DOHH2 (cell line): ENCODE measurements around the gene ILK.

Experiments
- H3F3A ChIP-seq: fragments of 200-600 bp; sonication (generic), shearing (Covaris generic); 2 replicates; pipeline ENCODE4 v1.6.0; 2016; ENCODE audit warnings: antibody characterized with exemption, mild to moderate bottlenecking; ENCODE audit not compliant: control insufficient read depth, insufficient read depth
- H3K27ac ChIP-seq: fragments of 200-600 bp; sonication (generic); 2 replicates; pipeline ENCODE4 v1.5.1; 2014; ENCODE audit warnings: low read depth, mild to moderate bottlenecking, low read length, moderate library complexity
- H3K27me3 ChIP-seq: fragments of 200-600 bp; sonication (generic); 2 replicates; pipeline ENCODE4 v1.6.1; 2014; ENCODE audit warnings: mild to moderate bottlenecking, low read length, mixed read lengths; ENCODE audit not compliant: control insufficient read depth
- H3K36me3 ChIP-seq: fragments of 200-600 bp; sonication (generic); 2 replicates; pipeline ENCODE4 v1.6.1; 2014; ENCODE audit warnings: mild to moderate bottlenecking, low read length, moderate library complexity, mixed read lengths; ENCODE audit not compliant: control insufficient read depth
- H3K4me1 ChIP-seq: fragments of 200-600 bp; sonication (generic); 2 replicates; pipeline ENCODE4 v1.6.1; 2014; ENCODE audit warnings: mild to moderate bottlenecking, low read length, mixed read lengths; ENCODE audit not compliant: control insufficient read depth
- H3K4me2 ChIP-seq: fragments of 200-600 bp; sonication (generic); 2 replicates; pipeline ENCODE4 v1.6.0; 2014; ENCODE audit warnings: mild to moderate bottlenecking, low read length, moderate library complexity
- H3K4me3 ChIP-seq: fragments of 200-600 bp; sonication (generic); 2 replicates; pipeline ENCODE4 v1.5.1; 2014; ENCODE audit warnings: mild to moderate bottlenecking, low read length, mixed read lengths
- H3K79me2 ChIP-seq: fragments of 200-600 bp; sonication (generic); 2 replicates; pipeline ENCODE4 v1.6.1; 2014; ENCODE audit warnings: mild to moderate bottlenecking, low read length, mixed read lengths; ENCODE audit not compliant: control insufficient read depth
- H3K9me2 ChIP-seq: fragments of 200-600 bp; sonication (generic); replicated peaks from 2 replicates; pipeline ENCODE4 v1.6.1; 2014; ENCODE audit warnings: mild to moderate bottlenecking, low read length, mixed read lengths; ENCODE audit not compliant: control insufficient read depth
- H3K9me3 ChIP-seq: fragments of 200-600 bp; sonication (generic); 2 replicates; pipeline ENCODE4 v1.6.1; 2014; ENCODE audit warnings: antibody characterized with exemption, low read length, mixed read lengths; ENCODE audit not compliant: control insufficient read depth, insufficient read depth
- H4K20me1 ChIP-seq: fragments of 200-600 bp; sonication (generic); 2 replicates; pipeline ENCODE4 v1.6.0; 2014; ENCODE audit warnings: low read depth, mild to moderate bottlenecking, antibody characterized with exemption, low read length, moderate library complexity; ENCODE audit not compliant: control insufficient read depth, insufficient read depth
- CTCF ChIP-seq: fragments of 200-600 bp; sonication (generic); IDR thresholded peaks from one replicate; pipeline ENCODE4 v1.5.1; 2014; ENCODE audit warnings: antibody characterized with exemption, mild to moderate bottlenecking, low read depth, low read length; ENCODE audit not compliant: poor library complexity, severe bottlenecking
- EZH2phosphoT487 ChIP-seq: fragments of 200-600 bp; sonication (generic); IDR thresholded peaks from 2 replicates; pipeline ENCODE4 v1.6.1; 2017; ENCODE audit warnings: borderline replicate concordance, mild to moderate bottlenecking, antibody characterized with exemption, low read length, moderate library complexity, mixed read lengths

The ILK gene

GRCh38 chr11:6652182-6652581 is 48.6 kb downstream of the ILK start:
- Histone ChIP-seq H3F3A (no peaks in the 10 kb centered on the region), H3K4me3 (no peak overlapping the region), H3K9me2 (no peaks in the 10 kb centered on the region)

GRCh38 chr11:6653097-6653496 is 49.5 kb downstream of the ILK start:
- H3K9me3 ChIP-seq: no peaks in the 10 kb centered on the region
- no peaks in the 10 kb centered on the region for H3K9me2 ChIP-seq
- no peaks in the 10 kb centered on the region for H3K4me1 ChIP-seq
- no peak for TF ChIP-seq CTCF
- TF ChIP-seq EZH2phosphoT487: no peak
- peaks cover 29% of the 10 kb centered on the region for H3K27me3 ChIP-seq
- H3K27ac ChIP-seq: no peak overlapping the region
- no peak overlapping the region for H3K4me2 ChIP-seq
- no peaks in the 10 kb centered on the region for H3K79me2 ChIP-seq
- H4K20me1 ChIP-seq: no peaks in the 10 kb centered on the region
- no peaks in the 10 kb centered on the region for H3K36me3 ChIP-seq
- no peaks in the 10 kb centered on the region for H3F3A ChIP-seq
- H3K4me3 ChIP-seq: no peak overlapping the region

More at GRCh38 chr11:6652182-6652581, 48.6 kb downstream of the ILK start:
- Histone ChIP-seq H3K36me3 (no peaks in the 10 kb centered on the region), H3K79me2 (no peaks in the 10 kb centered on the region), H3K27ac (no peak overlapping the region), H3K9me3 (no peaks in the 10 kb centered on the region), H3K27me3 (peaks cover 29% of the 10 kb centered on the region), H4K20me1 (no peaks in the 10 kb centered on the region), H3K4me2 (no peak overlapping the region), H3K4me1 (peaks cover 4% of the 10 kb centered on the region)
- TF ChIP-seq CTCF (no peak), EZH2phosphoT487 (no peak)

GRCh38 chr11:6653656-6654055 is 50.1 kb downstream of the ILK start:
- H3F3A ChIP-seq: no peaks in the 10 kb centered on the region
- no peaks in the 10 kb centered on the region for H3K4me1 ChIP-seq
- no peak for TF ChIP-seq EZH2phosphoT487
- TF ChIP-seq CTCF: no peak
- no peaks in the 10 kb centered on the region for H3K36me3 ChIP-seq
- H3K4me3 ChIP-seq: no peak overlapping the region
- no peaks in the 10 kb centered on the region for H3K9me3 ChIP-seq
- H3K27me3 ChIP-seq: peaks cover 33% of the 10 kb centered on the region
- H3K4me2 ChIP-seq: no peak overlapping the region
- H4K20me1 ChIP-seq: no peaks in the 10 kb centered on the region
- no peaks in the 10 kb centered on the region for H3K9me2 ChIP-seq
- no peak overlapping the region for H3K27ac ChIP-seq
- no peaks in the 10 kb centered on the region for H3K79me2 ChIP-seq
